Measurements from ENCODE around the gene TDP2. TPM values are rescaled to one million over a fixed set of nuclear protein-coding genes. Genes with fewer than 3 reads are reported as not detected.
"Not testable (repeated sequence)": the region's sequence is repeated elsewhere in the genome, so short reads cannot be mapped to it uniquely, and the experiment has no call there.

Gene TDP2, protein sequence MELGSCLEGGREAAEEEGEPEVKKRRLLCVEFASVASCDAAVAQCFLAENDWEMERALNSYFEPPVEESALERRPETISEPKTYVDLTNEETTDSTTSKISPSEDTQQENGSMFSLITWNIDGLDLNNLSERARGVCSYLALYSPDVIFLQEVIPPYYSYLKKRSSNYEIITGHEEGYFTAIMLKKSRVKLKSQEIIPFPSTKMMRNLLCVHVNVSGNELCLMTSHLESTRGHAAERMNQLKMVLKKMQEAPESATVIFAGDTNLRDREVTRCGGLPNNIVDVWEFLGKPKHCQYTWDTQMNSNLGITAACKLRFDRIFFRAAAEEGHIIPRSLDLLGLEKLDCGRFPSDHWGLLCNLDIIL
- 38.3 TPM for polyA plus RNA-seq

DNA sequence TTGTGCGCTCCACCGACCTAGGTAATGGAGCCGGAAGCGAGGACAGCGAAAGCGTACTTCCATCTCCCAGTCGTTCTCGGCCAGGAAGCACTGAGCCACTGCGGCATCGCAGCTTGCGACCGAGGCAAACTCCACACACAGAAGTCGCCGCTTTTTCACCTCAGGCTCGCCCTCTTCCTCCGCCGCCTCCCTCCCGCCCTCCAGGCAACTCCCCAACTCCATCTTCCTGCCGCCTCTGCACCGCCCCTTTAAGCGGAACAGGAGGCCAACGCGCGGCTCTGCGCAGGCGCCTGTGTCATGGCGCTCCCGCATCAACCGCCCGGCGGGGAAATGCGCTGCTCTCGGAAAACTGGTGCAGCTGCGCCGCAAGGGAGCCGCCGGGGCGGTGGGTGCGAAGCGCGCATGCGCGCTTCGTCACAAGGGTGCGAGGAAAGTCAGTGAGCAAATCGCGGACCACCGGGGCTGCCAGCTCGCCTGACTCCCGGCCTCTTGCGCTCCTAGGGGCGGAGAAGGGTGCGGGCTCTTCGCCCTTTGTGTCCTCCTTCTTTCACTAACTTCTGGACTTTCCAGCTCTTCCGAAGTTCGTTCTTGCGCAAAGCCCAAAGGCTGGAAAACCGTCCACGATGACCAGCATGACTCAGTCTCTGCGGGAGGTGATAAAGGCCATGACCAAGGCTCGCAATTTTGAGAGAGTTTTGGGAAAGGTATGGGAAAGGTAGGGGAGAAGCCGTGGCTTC is at the start of gene TDP2, which contains the start of gene ACOT13:
TDP2 (minus strand) TSS at position 259 of the 737 bp plus-strand sequence; CDS start at position 222, 37 bp downstream.
ACOT13 (plus strand) TSS at position 437 of the 737 bp plus-strand sequence; CDS start at position 624, 187 bp downstream.
- peaks cover 17% of the 10 kb centered on the region for H3K36me3 Mint-ChIP-seq
- H3K4me1 Mint-ChIP-seq, result peaks cover 27 to 50% (median 39%) of the 10 kb centered on the region in 3 donors
- H3K9me3 Mint-ChIP-seq, result peaks cover 0 to 4% (median 0%) of the 10 kb centered on the region in 3 donors
- peak within 1 kb of the TSS; percentile 90 to 97 (median 94) for H3K27ac Mint-ChIP-seq
- H3K4me3 Mint-ChIP-seq, result peak within 1 kb of the TSS; percentile 97 to 100 (median 98)
- no peaks in the 10 kb centered on the region for H3K27me3 Mint-ChIP-seq

DNA sequence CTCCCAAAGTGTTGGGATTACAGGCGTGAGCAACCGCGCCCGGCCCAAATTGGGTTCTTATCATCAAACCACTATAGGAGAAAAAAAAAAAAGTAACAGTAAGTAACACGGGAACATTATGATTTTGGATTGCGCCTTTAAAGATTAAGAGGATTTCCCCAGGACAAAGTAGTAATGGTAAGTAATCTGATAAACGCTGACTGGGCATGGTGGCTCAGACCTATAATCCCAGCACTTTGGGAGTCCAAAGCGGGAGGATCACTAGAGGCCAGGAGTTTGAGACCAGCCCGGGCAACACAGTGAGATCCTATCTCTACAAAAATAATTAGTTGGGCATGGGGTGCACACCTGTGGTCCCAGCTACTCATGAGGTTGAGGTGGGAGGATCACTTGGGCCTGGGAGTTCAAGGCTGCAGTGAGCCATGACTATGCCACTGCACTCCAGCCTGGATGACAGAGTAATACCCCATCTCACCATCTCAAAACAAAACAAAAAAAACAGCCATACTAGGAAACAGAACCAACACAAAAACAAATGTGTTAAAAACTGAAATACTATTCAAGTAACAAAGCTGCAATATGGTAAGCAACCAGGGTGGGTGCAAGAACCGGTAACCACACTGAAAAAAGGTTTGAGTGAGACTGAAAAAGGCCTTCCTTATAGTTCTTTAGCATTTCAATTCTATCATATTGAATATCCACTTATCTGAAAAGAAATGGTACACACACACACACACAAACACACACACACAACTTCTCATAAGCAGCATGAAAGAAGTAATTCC is 44.0 kb upstream of the TDP2 start:
- Mint-ChIP-seq H3K4me3 (peak overlapping the region in 1 of 4 donors; percentile 70), H3K36me3 (no peaks in the 10 kb centered on the region), H3K27me3 (no peaks in the 10 kb centered on the region), H3K9me3 (no peaks in the 10 kb centered on the region), H3K27ac (peak overlapping the region in 1 of 3 donors; percentile 86), H3K4me1 (peaks cover 27 to 31% (median 28%) of the 10 kb centered on the region in 3 donors)

DNA sequence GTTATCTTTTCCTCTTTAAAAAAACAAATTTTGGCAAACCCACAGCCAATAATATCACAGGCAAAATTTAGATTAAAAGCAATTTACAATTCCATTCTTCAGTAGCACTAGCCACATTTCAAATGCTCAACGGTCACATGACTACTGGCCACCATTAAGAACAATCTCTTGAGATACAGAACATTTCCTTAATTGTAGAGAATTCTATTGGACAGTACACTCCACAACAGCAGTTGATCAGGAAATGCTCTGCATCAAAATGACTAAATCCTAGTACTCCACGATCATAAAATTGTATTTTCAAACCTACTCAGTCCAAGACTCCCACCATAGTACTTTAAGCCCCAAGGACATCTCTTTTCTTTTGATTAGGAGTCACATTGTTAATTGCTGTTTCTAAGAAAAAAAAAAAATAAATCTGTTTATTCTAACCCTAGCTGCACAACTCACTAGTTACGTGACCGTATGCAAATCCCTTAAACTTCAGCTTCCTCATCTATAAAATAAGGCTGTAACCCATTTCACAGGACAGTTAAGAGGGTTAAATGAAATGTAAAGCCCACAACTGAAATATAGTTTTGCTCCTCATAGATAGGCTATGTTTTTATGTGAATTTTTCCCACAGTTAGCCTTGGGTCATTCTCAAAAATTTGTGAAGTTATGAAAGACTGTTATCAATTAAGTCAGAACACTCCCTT is 42.5 kb upstream of the TDP2 start:
- peak overlapping the region in 1 of 4 donors; percentile 47 for H3K4me3 Mint-ChIP-seq
- H3K27me3 Mint-ChIP-seq, result no peaks in the 10 kb centered on the region
- H3K4me1 Mint-ChIP-seq, result peaks cover 21 to 28% (median 23%) of the 10 kb centered on the region in 3 donors
- H3K27ac Mint-ChIP-seq, result peak overlapping the region in 2 of 3 donors; percentile 33 to 48
- no peaks in the 10 kb centered on the region for H3K36me3 Mint-ChIP-seq
- no peaks in the 10 kb centered on the region for H3K9me3 Mint-ChIP-seq

DNA sequence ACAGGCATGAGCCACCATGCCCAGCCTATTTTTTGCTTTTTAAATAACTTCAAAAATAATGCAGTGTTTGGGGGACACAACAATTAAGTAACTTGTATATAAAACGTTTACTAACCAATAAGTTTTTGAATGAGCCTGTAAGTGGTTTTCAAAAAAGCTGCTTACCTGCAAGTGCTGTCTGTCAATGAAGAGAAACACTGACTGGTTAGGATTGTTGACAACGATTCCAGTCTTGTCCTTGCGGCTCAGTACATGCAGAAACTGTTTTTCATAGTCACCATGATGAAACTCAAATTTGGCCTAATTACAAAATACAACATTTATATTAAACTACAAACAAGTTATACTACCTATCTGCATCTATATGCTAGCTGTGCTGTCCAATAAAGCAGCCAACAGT is 41.9 kb upstream of the TDP2 start:
- H3K4me3 Mint-ChIP-seq, result no peak overlapping the region
- peaks cover 20 to 28% (median 23%) of the 10 kb centered on the region in 3 donors for H3K4me1 Mint-ChIP-seq
- no peaks in the 10 kb centered on the region for H3K27me3 Mint-ChIP-seq
- peak overlapping the region in 1 of 3 donors; percentile 33 for H3K27ac Mint-ChIP-seq
- H3K36me3 Mint-ChIP-seq, result no peaks in the 10 kb centered on the region
- H3K9me3 Mint-ChIP-seq, result no peaks in the 10 kb centered on the region

DNA sequence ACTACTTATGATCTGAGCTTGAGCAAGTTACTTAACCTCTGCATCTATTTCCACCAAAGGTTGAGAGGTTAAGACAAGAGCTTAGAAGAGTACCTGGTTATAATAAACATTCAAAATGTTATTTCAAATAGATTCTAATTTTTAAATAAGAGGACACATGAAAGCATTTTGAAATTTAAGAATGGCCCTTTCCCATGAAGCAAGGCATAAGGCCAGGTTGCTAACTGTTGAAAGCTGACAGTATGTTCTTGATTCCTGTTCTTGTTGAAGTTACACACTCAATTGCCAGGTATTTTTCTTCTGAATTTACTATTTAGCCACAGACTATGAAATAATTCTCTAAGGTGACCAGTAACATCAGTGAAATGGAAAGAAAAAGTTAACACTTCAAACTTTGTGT is 37.8 kb upstream of the TDP2 start:
- Mint-ChIP-seq H3K4me3 (no peak overlapping the region), H3K9me3 (no peaks in the 10 kb centered on the region), H3K27me3 (no peaks in the 10 kb centered on the region), H3K4me1 (peaks cover 6 to 20% (median 17%) of the 10 kb centered on the region in 3 donors), H3K27ac (peak overlapping the region in 1 of 3 donors; percentile 28), H3K36me3 (peaks cover 2% of the 10 kb centered on the region)

DNA sequence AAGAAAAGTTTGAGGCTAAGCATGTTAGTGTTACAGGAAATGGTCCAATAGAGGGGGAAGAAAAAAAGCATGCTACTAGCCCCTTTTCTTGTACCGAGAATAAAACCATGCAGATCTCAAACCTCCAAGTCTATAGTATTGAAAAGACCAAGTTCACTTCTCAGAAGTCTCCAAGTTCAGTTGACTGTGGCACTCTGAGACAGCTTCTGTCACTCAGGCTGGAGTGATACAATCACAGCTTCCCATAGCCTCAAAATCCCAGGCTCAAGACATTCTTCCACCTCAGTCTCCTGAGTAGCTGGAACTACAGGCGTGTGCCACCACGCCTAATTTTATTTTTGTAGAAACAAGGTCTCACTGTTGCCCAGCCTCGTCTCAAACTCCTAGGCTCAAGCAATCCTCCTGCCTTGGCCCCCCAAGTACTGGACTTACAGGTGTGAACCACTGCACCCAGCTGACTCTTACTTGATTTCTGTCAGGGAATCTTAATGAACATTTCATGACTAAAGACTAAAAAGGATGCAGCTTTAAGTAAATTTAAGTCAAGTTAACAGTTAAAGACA is 36.1 kb upstream of the TDP2 start:
- H3K36me3 Mint-ChIP-seq, result peaks cover 2% of the 10 kb centered on the region

DNA sequence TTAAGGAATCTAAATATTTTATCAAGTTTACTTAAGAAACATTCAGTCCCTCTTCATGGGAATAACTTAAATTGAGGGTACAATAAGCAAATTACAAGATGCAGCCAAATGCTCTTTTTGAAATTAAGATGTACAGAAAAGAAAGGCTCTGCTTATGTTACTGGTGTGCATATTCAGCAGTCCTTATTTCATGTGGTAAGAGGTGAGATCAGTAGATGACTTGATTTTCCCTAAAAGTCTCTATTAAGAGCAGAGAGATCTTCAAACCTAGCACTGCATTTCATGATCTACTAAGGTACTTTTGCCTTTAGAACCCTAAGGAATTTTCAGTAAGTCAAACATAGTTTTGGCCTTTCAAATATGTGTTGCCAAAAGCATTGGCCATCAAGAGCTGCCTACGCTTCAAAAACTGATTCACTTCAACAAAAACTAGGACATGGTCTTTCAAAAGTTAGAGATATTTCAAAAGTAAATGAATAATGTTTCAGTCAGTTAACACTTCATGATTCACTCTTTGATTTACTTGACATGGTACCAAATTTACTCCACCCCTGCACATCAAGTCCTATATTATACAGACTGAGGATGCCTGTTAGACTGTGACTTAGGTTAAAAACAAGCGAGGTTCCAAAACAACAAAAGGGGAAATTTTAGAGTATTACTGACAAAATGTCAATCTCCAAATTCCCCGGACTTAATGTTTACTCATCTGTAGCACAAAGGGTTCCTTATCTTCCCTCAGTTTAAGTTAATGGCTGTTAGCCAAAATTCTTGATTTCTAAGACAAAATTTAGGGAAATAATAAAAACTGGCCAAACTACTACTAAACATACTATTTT is 33.0 kb upstream of the TDP2 start:
- Mint-ChIP-seq H3K4me1 (peaks cover 4 to 17% (median 16%) of the 10 kb centered on the region in 3 donors), H3K4me3 (no peak overlapping the region), H3K27ac (peak overlapping the region in 1 of 3 donors; percentile 49), H3K9me3 (no peaks in the 10 kb centered on the region), H3K27me3 (no peaks in the 10 kb centered on the region), H3K36me3 (peaks cover 2% of the 10 kb centered on the region)

More for the DNA sequence above, 36.1 kb upstream of the TDP2 start:
- Mint-ChIP-seq H3K9me3 (no peaks in the 10 kb centered on the region), H3K4me1 (peaks cover 4 to 14% (median 12%) of the 10 kb centered on the region in 3 donors), H3K27me3 (no peaks in the 10 kb centered on the region), H3K4me3 (no peak overlapping the region), H3K27ac (peak overlapping the region in 1 of 3 donors; percentile 85)

DNA sequence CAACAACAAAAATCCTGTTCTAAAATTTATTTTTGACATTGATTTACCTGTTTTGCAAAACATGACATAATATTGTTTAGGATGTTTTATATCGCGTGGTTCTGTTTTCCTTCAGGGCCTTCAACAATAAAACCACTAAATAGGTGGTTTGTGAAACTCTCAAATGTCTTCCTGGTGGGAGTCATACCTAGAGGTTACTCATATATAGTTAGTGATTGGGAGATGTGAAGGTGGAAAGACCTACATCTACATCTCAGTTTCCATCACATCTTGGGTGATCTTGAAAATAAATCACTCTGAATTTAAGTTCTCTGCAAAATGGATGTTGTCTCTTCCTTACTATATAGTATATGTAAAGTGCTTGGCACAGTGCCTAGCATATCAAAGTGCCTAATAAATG is 29.4 kb upstream of the TDP2 start:
- H3K27me3 Mint-ChIP-seq, result no peaks in the 10 kb centered on the region
- peaks cover 2% of the 10 kb centered on the region for H3K36me3 Mint-ChIP-seq
- H3K4me1 Mint-ChIP-seq, result peaks cover 4 to 16% (median 5%) of the 10 kb centered on the region in 3 donors
- H3K4me3 Mint-ChIP-seq, result no peak overlapping the region
- H3K27ac Mint-ChIP-seq, result no peak overlapping the region
- H3K9me3 Mint-ChIP-seq, result no peaks in the 10 kb centered on the region

DNA sequence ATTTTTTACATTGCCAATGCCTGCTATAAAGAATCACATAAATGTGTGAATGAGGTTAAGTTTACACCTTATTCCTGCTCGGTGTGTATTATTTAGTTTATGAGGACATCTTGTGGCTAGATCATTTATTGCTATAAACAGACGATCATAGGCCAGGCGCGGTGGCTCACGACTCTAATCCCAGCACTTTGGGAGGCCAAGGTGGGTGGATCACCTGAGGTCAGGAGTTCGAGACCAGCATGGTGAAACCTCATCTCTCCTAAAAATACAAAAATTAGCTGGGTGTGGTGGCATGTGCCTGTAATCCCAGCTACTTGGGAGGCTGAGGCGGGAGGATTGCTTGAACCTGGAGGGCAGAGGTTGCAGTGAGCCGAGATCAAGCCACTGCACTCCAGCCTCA is 28.9 kb upstream of the TDP2 start:
- not testable (repeated sequence) for H3K4me3 Mint-ChIP-seq, H3K36me3 Mint-ChIP-seq, H3K27ac Mint-ChIP-seq, H3K9me3 Mint-ChIP-seq, H3K27me3 Mint-ChIP-seq
- peaks cover 4 to 16% (median 5%) of the 10 kb centered on the region in 3 donors for H3K4me1 Mint-ChIP-seq

DNA sequence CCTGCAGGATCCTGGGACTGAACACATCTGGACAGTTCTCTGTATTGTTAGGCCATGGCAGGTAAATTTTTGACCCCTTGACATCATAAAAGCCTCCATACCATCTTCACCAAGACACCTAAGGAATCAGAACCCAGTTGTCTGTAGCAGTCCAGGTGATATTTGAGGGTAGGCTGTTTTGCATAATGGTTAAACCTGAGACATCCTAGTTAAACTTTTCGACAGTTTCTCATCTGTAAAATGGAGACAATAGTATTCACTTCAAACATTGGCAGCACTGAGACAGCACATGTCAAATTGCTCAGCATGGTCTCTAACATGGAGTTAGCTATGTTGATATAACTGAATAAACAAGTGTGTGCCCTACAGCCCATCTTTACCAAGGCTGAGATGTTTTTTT is 27.5 kb upstream of the TDP2 start:
- no peaks in the 10 kb centered on the region for H3K36me3 Mint-ChIP-seq
- peaks cover 4 to 11% (median 5%) of the 10 kb centered on the region in 3 donors for H3K4me1 Mint-ChIP-seq
- no peak overlapping the region for H3K4me3 Mint-ChIP-seq
- no peaks in the 10 kb centered on the region for H3K9me3 Mint-ChIP-seq
- H3K27me3 Mint-ChIP-seq, result no peaks in the 10 kb centered on the region
- H3K27ac Mint-ChIP-seq, result peak overlapping the region in 1 of 3 donors; percentile 29

DNA sequence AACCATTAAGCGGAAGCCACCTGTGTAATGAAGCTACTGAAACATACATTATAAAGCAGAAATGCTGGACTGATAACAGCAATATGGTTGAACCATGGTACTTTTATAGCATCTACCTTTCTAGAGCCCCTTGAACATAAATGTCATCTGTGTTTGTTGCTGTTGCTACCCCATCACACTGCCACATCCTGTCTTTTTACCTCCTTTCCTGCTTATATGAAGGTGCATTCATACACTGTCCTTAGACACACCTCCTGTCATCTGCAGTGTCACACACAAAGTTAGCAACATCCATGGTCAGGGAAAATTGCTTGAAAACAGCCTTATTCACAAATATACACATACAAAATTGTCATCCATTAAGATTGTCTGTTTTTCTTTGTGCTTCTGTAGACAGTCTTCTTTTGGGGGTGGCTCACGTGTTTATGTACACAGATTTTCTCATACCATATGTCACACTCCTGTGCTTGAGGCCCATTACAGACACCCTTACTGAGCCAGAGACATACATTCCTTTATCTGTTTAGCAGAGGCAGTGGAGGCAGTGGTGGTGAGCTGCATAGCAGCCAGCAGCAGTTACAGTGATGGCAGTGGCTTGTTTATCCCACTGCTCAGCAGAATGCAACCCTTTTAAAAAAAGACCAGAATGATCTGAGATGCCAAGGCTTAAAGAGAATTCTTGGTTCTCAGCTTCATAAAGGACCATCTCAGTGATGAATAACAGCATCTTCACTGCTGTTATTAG is 26.3 kb upstream of the TDP2 start:
- no peaks in the 10 kb centered on the region for H3K36me3 Mint-ChIP-seq
- H3K9me3 Mint-ChIP-seq, result no peaks in the 10 kb centered on the region
- no peak overlapping the region for H3K4me3 Mint-ChIP-seq
- H3K27me3 Mint-ChIP-seq, result no peaks in the 10 kb centered on the region
- H3K27ac Mint-ChIP-seq, result no peak overlapping the region
- peaks cover 4 to 11% (median 5%) of the 10 kb centered on the region in 3 donors for H3K4me1 Mint-ChIP-seq

DNA sequence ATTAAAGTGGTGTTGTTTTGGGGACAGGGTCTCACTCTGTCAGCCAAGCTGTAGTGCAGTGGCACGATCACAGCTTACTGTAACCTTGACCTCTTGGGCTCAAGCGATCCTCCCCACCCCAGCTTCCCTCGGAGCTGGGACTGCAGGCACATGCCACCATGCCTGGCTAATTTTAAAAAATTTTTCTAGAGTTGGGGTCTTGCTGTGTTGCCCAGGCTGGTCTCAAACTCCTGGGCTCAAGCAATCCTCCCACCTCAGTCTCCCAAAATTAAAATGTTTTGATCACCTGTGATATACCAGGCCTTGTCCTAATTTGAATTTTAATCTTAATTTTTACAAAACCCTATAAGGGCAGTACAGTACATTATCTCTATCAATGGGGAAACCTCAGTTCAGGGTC is 25.7 kb upstream of the TDP2 start:
- Mint-ChIP-seq H3K36me3 (peaks cover under 1% of the 10 kb centered on the region), H3K9me3 (no peaks in the 10 kb centered on the region)

DNA sequence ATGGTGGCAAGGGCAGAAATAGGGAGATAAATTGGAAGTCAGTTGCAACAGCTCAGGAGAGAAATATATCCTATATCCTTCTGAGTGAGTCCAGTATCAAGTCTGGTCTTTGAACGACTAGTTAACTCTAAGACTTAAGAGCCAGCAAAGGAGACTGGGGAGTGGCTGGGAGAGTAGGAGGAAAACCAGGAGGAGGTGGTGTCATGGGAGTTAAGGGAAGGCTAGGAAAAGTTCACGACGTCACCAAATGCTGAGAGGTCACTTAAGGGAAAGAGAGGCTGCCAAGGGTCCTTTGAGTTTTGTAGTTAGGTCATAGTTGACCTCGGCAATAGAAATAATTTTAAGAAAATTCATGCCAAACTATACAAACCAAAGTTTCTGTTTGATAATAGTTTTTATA is 25.3 kb upstream of the TDP2 start:
- no peak overlapping the region for H3K27ac Mint-ChIP-seq
- H3K4me3 Mint-ChIP-seq, result no peak overlapping the region
- H3K27me3 Mint-ChIP-seq, result no peaks in the 10 kb centered on the region
- H3K36me3 Mint-ChIP-seq, result peaks cover 3% of the 10 kb centered on the region
- no peaks in the 10 kb centered on the region for H3K9me3 Mint-ChIP-seq
- H3K4me1 Mint-ChIP-seq, result peaks cover 4 to 11% (median 5%) of the 10 kb centered on the region in 3 donors

More for the DNA sequence above, 25.7 kb upstream of the TDP2 start:
- Mint-ChIP-seq H3K27ac (no peak overlapping the region), H3K27me3 (no peaks in the 10 kb centered on the region), H3K4me1 (peaks cover 4 to 11% (median 5%) of the 10 kb centered on the region in 3 donors), H3K4me3 (no peak overlapping the region)
